ENCODE results near the gene RSPH6A. TPM values are rescaled to one million over a fixed set of nuclear protein-coding genes. Genes with fewer than 3 reads are reported as not detected.
A peak's percentile ranks its signal among the peaks of the same experiment; 100 is the strongest.

Gene RSPH6A
- total and polyA plus RNA-seq, 2 experiments from 2014 or later: not detected

DNA sequence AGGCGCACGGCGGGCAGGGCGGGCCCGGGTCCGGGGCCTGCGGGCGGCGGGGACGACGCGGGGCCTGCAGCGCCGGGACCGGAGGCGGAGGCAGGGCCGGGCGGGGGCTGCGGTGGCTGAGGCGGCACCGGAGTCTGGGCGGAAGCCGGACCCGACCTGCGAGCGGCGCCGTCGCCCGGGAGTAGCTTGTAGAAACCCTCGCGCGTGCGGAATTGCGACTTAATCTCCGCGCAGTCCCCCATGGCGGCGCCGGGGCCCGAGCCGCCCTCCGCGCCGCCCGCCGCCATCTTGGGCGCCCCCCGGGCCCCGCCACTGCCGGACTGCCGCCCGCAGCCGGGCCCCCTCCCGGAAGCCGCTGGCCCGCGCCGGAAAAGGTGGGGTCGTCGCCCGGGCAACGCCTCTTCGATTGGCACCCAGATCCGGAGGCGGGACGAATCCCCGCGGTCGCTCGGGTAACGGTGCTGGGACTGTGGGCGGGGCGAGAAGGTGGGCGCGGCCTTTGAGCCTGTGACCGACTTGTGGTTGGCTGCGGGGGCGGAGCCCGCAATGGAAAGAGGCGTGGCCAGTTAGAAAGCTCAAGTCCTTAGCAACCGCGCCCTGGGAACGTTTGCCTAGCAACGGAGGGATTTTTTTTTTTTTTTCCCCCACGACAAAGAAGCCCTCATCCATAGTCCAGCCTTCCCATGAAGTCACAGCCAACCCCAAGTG is 22.5 kb downstream of the RSPH6A start, which contains the start of gene DMWD:
Gene DMWD, minus strand, starts transcription at position 376 of the 708 bp plus-strand sequence. Its CDS starts 89 bp downstream, at position 287.
- Histone ChIP-seq H3K9me2 (ENCODE audit: insufficient read depth) (no peaks in the 10 kb centered on the region), H3K9ac (peak within 1 kb of the TSS; percentile 98), H3K9me3 (ENCODE audit: low read depth) (no peaks in the 10 kb centered on the region), H3K27ac (peak within 1 kb of the TSS; percentile 51), H3K79me2 (ENCODE audit: insufficient read depth) (peaks cover 44% of the 10 kb centered on the region), H3K27me3 (replicated peaks; ENCODE audit: insufficient read depth) (no peaks in the 10 kb centered on the region), H3F3A (ENCODE audit: insufficient read depth) (no peaks in the 10 kb centered on the region), H3K4me1 (ENCODE audit: insufficient read depth) (no peaks in the 10 kb centered on the region), H3K4me3 (peak within 1 kb of the TSS; percentile 99), H3K36me3 (ENCODE audit: low read depth) (peaks cover 12% of the 10 kb centered on the region; the same call in 1 of the 2 replicates), H2AFZ (no peak within 1 kb of the TSS), H4K20me1 (ENCODE audit: insufficient read depth) (no peaks in the 10 kb centered on the region), H3K4me2 (ENCODE audit: unreplicated experiment) (peak within 1 kb of the TSS; percentile 99)
- DNase-seq: peak; percentile 100
- in situ Hi-C loops (cut with MboI): no loop called here
- no peak for TF ChIP-seq EZH2 (IDR thresholded peaks at IDR 0.05; ENCODE audit: insufficient read depth, poor library complexity, severe bottlenecking)
- TF ChIP-seq EZH2phosphoT487 (IDR thresholded peaks at IDR 0.05; ENCODE audit: insufficient read depth, low read depth): no peak
- WGBS, 2 experiments (ENCODE audit: low coverage in 1 of 2, low lambda C conversion rate in 2 of 2, missing lambda C conversion rate in 2 of 2): 1% methylated on average over 22 to 59 of the region's 86 CpGs

DNA sequence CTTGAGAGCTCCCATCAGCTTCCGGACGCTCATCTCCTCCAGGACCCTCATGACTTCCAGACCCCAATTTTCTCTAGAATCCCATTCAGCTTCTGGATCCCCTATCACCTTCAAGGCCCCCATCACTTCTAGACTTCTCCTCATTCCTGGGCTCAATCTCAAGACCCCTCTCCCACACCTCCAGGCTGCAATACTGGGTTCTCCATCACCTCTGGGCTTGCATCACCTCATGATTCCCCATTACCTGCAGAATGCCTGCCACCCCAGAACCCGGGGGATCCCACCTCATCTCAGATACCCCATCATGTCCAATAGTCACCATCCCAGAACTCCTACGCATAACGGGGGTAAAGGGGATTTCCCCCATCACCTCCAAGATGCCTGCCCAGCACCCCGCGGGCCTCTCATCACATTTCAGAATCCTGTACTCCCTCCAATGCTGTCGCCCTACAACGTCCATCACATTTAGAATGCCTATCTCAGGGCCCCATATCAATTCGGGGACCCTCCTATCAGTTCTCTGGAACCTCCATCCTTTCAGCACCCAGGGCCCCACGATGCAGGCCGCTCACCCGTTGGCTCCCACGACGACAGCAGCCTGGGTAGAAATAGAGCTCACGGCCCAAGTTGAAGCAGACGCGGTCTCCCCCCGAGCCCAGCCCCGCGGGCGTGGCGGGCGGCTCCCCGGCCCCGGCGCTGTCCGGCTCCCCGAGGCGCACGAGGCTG is 23.2 kb downstream of the RSPH6A start:
- H3K4me2 ChIP-seq (ENCODE audit: unreplicated experiment): peak overlapping the region; percentile 99
- H3K27ac ChIP-seq: peak overlapping the region; percentile 51; the same call in 1 of the 2 replicates
- DNase-seq: peak; percentile 57
- no peak overlapping the region for H2AFZ ChIP-seq
- H3K79me2 ChIP-seq (ENCODE audit: insufficient read depth): peaks cover 51% of the 10 kb centered on the region
- peaks cover 12% of the 10 kb centered on the region; the same call in 1 of the 2 replicates for H3K36me3 ChIP-seq (ENCODE audit: low read depth)
- TF ChIP-seq EZH2phosphoT487 (IDR thresholded peaks at IDR 0.05; ENCODE audit: insufficient read depth, low read depth): no peak
- TF ChIP-seq EZH2 (IDR thresholded peaks at IDR 0.05; ENCODE audit: insufficient read depth, poor library complexity, severe bottlenecking): no peak
- H3F3A ChIP-seq (ENCODE audit: insufficient read depth): no peaks in the 10 kb centered on the region
- H4K20me1 ChIP-seq (ENCODE audit: insufficient read depth): no peaks in the 10 kb centered on the region
- no peaks in the 10 kb centered on the region for H3K4me1 ChIP-seq (ENCODE audit: insufficient read depth)
- H3K9me3 ChIP-seq (ENCODE audit: low read depth): no peaks in the 10 kb centered on the region
- in situ Hi-C loops (cut with MboI): no loop called here
- 6 to 9% methylated on average over 19 to 31 of the region's 31 CpGs for WGBS, 2 experiments (ENCODE audit: low coverage in 1 of 2, low lambda C conversion rate in 2 of 2, missing lambda C conversion rate in 2 of 2)
- H3K4me3 ChIP-seq: peak overlapping the region; percentile 99
- H3K27me3 ChIP-seq (replicated peaks; ENCODE audit: insufficient read depth): no peaks in the 10 kb centered on the region
- H3K9ac ChIP-seq: peak overlapping the region; percentile 98
- H3K9me2 ChIP-seq (ENCODE audit: insufficient read depth): no peaks in the 10 kb centered on the region

DNA sequence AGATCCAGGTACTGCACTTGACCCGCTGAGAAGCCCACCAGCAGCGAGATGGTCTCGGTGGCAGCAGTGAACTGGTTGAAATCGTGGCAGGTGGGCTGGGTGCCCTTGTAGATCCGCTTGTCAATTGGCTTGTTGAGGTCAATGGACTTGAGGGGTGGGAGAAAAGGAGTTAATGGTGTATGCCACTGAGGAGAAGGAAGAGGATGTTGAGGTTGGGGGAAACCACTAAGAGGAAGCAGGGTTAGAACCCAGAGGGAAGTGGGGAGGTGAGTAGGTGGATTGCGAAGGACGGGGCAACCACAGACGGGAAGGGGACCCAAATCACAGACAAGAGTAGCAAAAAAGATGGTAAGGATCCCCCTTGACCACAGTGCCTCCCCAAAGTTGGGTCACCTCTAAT is 24.2 kb downstream of the RSPH6A start:
- no peak overlapping the region for H2AFZ ChIP-seq
- peak overlapping the region; percentile 99 for H3K4me2 ChIP-seq (ENCODE audit: unreplicated experiment)
- no peaks in the 10 kb centered on the region for H3K27me3 ChIP-seq (replicated peaks; ENCODE audit: insufficient read depth)
- no peaks in the 10 kb centered on the region for H3F3A ChIP-seq (ENCODE audit: insufficient read depth)
- H3K4me3 ChIP-seq: peak overlapping the region; percentile 99
- no peaks in the 10 kb centered on the region for H3K4me1 ChIP-seq (ENCODE audit: insufficient read depth)
- peak overlapping the region; percentile 98; the same call in 1 of the 2 replicates for H3K9ac ChIP-seq
- 88 to 89% methylated on average over 8 of the region's 8 CpGs for WGBS, 2 experiments (ENCODE audit: low coverage in 1 of 2, low lambda C conversion rate in 2 of 2, missing lambda C conversion rate in 2 of 2)
- no peaks in the 10 kb centered on the region for H3K9me3 ChIP-seq (ENCODE audit: low read depth)
- no peaks in the 10 kb centered on the region for H3K9me2 ChIP-seq (ENCODE audit: insufficient read depth)
- DNase-seq: no peak
- no peak overlapping the region for H3K27ac ChIP-seq
- peaks cover 12% of the 10 kb centered on the region; the same call in 1 of the 2 replicates for H3K36me3 ChIP-seq (ENCODE audit: low read depth)
- H4K20me1 ChIP-seq (ENCODE audit: insufficient read depth): no peaks in the 10 kb centered on the region
- in situ Hi-C loops (cut with MboI): no loop called here
- peaks cover 61% of the 10 kb centered on the region for H3K79me2 ChIP-seq (ENCODE audit: insufficient read depth)
- no peak for TF ChIP-seq EZH2phosphoT487 (IDR thresholded peaks at IDR 0.05; ENCODE audit: insufficient read depth, low read depth)
- no peak for TF ChIP-seq EZH2 (IDR thresholded peaks at IDR 0.05; ENCODE audit: insufficient read depth, poor library complexity, severe bottlenecking)

DNA sequence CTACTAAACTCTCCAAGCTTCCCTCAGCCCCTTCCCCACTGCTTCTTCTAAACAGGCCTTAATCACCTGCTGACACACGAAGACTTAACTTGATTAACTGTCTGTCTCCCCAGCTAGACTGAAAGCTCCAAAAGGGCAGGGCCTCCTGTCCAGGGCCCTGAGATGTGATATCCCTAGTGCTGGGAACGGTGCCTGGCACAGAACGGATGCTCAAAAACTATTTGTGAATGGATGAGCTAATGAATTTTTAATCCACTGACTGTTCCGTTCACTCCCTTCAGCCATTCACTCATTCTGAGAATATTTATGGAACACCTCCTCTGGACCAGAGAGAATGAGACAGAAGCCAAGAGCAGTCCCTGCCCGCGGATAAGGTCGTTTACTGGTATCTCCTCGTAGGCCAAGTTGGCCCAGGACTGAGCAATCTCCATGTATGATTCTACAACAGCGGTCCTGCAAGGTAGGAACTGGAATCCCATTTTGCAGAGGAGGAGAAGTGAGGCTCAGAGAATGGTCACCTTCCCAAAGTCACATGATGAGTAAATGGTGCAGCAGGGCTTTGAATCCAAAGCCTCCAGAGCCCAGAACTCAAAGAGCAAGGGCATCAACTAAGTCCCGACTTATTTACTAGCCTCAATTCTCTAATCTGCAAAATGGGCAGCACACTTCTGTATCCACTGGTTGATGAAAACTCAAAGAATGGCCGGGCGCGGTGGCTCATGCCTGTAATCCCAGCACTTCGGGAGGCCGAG is 25.9 kb downstream of the RSPH6A start:
- WGBS, 2 experiments (ENCODE audit: low coverage in 1 of 2, low lambda C conversion rate in 2 of 2, missing lambda C conversion rate in 2 of 2): 90 to 91% methylated on average over 12 to 15 of the region's 15 CpGs
- peaks cover under 1% of the 10 kb centered on the region; the same call in 1 of the 2 replicates for H3K4me1 ChIP-seq (ENCODE audit: insufficient read depth)
- no peak overlapping the region for H3K4me3 ChIP-seq
- no peaks in the 10 kb centered on the region for H3F3A ChIP-seq (ENCODE audit: insufficient read depth)
- H3K9me2 ChIP-seq (ENCODE audit: insufficient read depth): no peaks in the 10 kb centered on the region
- in situ Hi-C loops (cut with MboI): no loop called here
- no peak overlapping the region for H3K27ac ChIP-seq
- TF ChIP-seq EZH2phosphoT487 (IDR thresholded peaks at IDR 0.05; ENCODE audit: insufficient read depth, low read depth) (no peak), EZH2 (IDR thresholded peaks at IDR 0.05; ENCODE audit: insufficient read depth, poor library complexity, severe bottlenecking) (no peak)
- H2AFZ ChIP-seq: no peak overlapping the region
- no peaks in the 10 kb centered on the region for H4K20me1 ChIP-seq (ENCODE audit: insufficient read depth)
- no peak overlapping the region for H3K9ac ChIP-seq
- H3K36me3 ChIP-seq (ENCODE audit: low read depth): peaks cover 12% of the 10 kb centered on the region; the same call in 1 of the 2 replicates
- no peaks in the 10 kb centered on the region for H3K27me3 ChIP-seq (replicated peaks; ENCODE audit: insufficient read depth)
- H3K79me2 ChIP-seq (ENCODE audit: insufficient read depth): peaks cover 75% of the 10 kb centered on the region
- DNase-seq: no peak
- no peaks in the 10 kb centered on the region for H3K9me3 ChIP-seq (ENCODE audit: low read depth)
- H3K4me2 ChIP-seq (ENCODE audit: unreplicated experiment): no peak overlapping the region

All from GM23248 (cell line).